UCSD-AML1 (cell line): Measurements from ENCODE around the gene ABCG4.
A peak's percentile ranks its signal among the peaks of the same experiment; 100 is the strongest.
"Not testable (repeated sequence)": the region's sequence is repeated elsewhere in the genome, so short reads cannot be mapped to it uniquely, and the experiment has no call there.

Source experiments
- DNase-seq: peaks from one replicate; lab custom pipeline; 2025; ENCODE audit not compliant: unreplicated experiment; lab: John Stamatoyannopoulos, UW

ABCG4 gene

DNA sequence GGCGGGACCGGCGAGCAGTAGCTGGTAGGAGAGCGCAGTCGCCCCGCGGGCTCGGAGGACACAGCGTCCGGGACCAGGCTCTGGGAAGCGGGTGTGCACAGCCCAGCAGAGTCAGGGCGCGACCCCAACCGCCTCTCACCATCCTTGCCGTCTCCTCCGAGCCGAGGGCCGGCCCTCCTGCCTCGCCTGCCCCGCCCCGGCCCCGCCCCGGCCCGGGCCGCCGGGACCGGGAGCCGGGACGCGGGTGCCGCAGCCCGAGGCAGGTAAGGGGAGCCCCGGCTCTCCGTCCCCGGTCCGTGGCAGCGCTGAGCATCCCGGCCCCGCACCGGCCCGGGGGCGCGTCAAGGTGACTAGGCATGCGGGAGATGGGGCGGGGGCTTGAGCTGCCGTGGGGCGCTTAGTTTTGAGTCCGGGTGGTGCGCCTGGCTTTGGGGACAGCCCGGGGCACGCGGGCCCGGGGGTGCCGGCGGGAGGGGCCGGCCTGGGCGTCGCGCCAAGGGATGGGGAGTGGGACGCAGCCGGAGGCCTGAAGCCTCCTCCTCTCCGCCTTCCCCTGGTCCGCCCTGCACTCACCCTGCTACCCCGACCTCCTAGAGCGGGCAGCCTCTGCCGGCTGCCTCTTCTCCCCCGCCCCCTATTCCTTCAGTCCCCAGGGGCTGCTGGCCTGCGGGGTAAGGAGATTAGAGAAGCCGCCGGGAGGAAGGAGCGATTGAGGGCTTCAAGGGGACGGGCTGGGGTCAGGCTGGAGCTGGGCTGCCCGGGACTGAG, at the start of gene ABCG4:
TSS of gene ABCG4 (plus strand) at position 35 of the 768 bp plus-strand sequence. CDS start 914 bp downstream, outside the sequence.
- no peak for DNase-seq

DNA sequence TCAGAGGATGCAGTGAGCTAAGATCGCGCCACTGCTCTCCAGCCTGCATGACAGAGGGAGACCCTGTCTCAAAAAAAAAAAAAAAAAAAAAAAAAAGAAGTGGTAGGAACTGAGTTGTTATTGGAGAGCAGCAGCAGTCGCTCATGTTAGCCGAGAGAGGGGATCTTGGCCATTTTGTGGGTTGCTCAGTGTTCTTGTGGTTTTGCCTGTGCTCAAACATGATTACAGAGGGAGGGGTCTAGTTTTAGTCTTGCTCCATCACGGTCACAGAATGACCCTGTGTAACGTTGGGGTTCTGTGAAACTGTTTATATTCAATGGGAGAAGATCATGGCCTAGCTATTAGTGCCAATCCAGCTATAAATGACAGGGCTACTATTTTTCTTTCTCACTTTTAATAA, 49.1 kb upstream of the ABCG4 start:
- DNase-seq: no peak

DNA sequence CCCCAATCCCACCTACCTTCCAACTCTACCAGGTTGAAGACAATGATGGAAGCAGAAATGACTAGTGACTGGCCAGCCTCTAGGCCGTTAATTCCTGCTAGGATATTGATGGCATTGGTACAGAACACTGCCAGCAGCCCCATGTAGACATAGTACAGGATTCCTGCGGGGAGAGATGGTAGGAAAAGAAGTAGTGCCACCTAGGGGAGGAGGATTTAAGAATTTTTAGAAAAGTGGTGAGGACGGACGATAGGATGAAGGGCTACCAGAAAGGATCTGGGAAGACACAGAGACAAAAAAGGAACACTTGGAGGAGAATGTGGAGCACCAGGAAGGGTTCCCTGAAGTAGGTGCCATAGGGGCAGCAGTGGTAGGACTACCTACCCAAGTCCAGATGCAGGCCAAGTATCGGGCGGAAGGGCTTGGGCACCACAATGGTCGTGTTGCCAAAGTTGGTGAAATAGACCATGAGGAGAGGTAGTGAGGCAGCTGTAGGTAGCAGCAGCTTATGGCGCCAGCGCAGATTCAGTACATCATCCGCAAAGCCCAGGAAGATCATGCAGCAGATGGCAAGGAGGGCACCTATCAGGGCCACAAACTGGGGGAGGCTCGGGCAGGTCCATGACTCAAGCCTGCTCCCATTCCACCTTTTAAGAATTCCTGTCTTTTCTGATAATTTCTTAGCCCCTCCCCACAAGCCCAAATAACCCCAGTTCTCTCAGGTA, 48.4 kb upstream of the ABCG4 start:
- DNase-seq: no peak

DNA sequence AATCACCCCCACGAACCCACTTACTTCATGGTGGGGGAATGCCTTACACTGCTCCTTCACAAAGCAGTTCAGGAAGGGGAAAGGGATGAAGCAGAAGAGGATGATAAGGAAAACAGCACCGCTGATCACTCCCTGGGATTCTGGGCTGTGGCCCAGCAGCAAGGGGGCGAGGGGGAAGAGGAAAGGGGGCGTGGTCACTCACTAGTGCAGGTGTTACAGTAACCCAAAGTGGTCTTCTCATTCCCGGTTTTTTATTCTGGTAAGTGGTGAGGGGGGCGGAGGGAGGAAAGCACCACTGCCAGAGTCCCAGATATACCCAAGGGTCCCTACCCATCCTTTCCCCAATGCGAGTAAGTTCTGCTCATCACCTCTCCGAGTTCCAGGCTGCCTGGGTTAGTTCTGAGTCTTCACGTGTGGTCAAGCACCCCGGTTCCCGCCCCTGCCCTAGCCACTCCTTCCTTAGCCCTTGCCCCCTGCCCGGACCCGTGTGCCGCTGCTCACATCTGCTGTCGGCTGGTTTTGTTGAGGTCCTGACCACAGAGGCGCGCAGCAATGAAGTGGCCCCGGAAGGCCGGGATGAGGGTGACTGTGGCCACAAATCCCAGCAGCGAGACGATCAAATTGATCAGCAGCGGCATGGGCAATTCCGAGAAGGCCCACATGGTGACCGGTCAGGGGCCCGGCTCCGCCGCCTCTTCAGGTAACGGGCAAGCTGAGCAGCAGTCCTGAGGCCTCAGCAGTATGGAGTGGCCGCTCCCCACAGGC, 47.7 kb upstream of the ABCG4 start:
- peak; percentile 65 for DNase-seq

DNA sequence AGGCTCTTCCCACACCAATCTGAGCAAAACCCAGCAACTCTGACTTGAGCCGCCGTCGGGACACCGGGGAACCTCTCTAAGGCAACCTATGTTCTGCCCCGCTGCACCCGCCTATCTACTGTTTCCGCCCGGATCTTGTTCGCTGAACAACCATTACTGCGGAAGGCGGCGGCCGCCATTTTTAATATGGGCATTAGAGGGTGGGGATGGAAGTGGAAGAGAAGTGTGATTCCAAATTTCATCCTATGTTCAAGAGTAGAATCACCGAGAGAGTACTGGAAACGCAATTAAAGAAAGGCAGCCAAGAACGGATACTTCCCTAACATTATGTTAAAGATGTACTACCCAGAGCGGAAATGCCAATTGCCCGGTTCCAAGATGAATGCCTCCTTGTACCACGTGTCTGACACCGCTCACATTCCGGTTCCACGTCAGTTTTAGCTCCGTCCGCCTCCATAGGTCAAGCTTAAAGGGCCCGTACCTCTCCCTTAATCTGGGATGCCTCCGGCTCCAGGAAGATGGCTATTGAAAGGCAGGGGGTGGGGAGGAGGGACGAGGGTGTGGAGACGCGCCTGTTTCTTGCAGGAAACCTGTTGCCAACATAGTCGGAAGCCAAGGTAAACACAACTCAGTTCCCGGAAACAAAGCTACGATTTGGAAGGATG, 47.0 kb upstream of the ABCG4 start, which contains the start of gene DPAGT1:
TSS of gene DPAGT1 (minus strand) at position 95 of the 665 bp plus-strand sequence. CDS start 198 bp downstream, outside the sequence.
- DNase-seq: peak; percentile 85

DNA sequence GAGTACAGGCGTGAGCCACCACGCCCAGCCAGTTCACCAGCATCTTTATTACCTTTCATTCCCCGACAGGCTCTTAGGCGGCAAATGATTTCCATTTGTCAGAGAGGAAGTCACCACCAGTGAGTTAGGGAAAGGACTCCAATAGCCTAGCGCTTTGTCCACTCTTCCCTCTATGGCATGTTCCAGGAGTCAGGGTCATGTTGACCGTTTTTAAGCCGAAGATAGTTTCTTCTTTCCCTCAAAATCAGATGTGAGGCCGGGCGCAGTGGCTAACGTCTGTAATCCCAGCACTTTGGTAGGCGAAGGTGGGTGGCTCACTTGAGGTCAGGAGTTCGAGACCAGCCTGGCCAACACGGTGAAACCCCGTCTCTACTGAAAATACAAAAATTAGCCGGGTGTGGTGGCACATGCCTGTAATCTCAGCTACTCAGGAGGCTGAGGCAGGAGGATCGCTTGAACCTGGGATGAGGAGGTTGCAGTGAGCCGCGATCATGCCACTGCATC, 45.6 kb upstream of the ABCG4 start:
- not testable (repeated sequence) for DNase-seq

DNA sequence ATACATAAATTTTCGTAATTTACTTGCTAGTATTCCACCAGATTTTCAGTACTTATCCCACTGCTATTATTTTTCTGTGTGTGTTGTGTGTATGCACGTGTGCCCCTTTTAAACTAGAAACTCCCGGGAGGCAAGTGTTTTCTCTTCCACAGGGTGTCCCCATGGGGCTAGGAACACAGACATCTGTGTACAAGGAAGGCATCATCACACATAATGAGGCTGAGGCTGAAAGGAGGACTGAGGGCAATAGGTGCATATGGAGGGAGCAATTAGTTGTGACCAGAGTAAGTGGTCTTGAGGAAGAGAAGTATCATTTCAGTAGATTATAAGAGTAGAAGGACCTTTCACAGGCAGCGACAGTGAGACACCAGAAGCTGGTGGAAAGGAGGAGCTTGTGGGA, 45.1 kb upstream of the ABCG4 start:
- no peak for DNase-seq

DNA sequence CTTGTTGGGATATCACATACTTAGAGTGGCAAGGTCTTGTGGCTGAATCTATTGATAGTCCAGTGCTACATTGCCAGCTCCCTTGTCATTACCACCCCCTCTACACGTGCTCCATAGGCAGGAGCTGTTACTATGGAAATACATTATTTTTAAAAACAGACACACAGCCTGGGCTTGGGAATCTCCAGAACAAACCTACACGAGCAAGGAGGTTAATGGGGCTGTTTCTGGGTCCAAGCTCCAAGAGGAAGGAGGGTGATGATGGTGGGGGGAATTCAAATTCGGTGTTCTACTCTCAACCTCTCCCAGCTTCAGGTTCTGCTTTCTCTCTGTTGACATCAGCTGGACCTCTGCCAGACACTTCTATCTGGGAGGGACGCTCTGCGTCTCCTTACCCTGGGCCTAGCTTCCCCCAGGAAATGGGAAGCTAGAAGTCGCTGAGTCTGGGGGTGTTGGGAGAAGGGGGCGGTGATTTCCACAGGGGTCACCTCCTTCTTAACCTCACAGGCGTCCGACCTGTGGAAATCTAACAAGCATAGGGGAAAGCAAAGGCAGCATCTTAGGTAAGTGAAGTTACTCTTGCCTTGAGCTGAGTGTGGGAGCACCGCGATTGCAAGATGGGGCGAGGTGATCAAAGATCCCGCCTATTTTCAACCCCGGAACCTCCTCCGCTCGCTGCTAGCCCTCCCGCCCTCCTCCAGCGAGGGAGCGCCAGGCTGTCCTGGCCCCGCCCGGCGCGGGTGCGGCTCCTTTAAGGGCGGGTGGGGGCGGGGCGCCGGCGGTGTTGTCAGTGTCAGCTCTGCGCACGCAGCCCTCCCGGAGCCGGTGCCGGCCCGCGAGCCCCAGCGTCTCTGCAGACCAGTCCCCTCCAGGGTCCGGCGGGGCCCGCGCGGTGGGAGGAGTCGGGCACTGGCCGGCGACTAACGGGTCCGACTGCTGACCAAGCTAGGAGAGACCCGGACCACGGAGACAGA, 42.0 kb upstream of the ABCG4 start, which contains the start of gene C2CD2L:
TSS of gene C2CD2L (plus strand) at position 781 of the 974 bp plus-strand sequence. CDS start 398 bp downstream, outside the sequence.
- DNase-seq: peak; percentile 90

DNA sequence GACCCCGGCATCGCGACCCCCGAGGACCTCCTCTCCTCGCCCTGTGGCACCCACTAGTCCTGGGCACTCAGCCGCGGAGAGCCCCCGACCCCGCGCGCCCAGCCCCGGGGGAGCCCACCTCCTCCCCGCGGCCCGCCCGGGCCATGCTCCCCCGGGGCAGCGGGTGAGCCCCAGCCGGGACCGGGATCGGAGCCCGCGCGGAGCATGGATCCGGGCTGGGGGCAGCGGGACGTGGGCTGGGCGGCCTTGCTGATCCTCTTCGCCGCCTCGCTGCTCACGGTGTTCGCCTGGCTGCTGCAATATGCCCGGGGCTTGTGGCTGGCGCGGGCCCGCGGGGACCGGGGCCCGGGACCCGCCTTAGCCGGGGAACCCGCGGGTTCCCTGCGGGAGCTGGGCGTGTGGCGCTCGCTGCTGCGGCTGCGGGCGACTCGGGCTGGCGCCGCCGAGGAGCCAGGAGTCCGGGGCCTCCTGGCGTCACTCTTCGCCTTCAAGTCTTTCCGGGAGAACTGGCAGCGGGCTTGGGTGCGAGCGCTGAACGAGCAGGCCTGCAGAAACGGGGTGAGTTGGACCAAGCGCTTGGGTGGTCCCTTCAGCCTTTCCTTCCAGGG, 41.2 kb upstream of the ABCG4 start:
- no peak for DNase-seq

DNA sequence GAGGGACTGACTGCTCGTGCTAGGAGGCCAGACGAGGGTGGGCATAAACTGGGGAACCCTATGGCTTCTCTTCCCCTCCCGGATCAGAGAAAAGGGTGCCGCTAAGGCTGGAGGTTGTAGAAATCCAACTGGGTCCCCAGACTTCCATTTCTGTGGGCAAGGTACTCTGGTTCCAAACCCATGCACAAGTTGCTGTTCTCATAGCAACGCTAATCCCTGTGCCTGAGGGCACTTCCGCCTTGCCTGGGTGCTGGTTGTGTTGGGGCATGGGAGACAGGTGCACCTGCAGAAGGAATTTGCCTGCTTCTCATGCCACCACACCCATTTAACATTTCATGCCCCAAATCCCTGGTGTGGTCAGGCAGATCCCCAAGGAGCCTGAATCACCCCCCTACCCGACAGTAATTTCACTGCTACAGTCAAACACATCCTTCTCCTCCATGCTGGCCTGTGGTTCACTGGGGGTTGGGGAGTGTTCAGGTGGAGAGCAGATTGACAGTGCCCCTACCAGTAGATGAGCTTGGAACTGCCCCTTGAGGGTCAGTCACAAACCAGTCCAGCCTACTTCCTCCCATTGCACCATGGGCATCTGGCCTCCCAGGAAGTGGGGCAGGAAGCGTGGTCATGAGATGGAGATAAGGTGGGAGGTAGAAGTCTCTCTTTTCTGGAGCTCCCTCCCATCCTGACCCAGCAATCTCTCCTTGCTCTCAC, 40.6 kb upstream of the ABCG4 start:
- peak; percentile 58 for DNase-seq

DNA sequence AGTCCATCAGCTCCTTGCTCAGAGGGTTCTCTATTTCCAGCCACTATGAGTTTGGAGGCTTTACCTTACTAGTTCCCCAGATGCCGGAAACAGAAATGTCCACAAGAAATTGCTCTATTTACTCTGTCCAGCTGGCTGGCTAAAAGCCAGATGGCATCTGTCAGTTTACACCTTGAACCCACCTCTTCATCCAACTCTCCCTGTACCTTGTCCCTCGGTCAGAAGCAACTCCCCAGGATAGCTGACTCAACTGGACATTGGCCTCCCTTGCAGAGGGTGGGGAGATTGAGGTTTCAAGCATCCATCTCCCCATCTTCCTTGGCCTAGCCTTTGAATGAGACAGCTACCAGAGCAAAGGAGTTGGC, 40.0 kb upstream of the ABCG4 start:
- DNase-seq: no peak

DNA sequence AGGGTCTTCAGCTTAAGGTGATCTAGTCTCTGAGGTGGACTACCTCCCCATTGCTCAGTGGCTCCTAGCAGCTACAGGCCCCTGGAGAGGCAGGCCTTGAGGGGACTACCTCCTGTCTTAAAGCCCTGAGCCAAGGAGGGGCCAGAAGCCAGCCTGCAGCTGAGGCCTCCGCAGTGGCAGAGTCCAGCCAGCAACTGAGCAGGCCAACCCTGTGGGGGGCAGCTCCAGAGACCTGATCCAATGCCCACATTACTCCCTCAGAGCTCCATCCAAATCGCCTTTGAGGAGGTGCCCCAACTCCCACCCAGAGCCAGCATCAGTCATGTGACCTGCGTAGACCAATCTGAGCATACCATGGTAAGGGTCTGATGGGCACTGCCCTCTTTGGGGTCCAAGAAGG, 39.0 kb upstream of the ABCG4 start:
- no peak for DNase-seq

DNA sequence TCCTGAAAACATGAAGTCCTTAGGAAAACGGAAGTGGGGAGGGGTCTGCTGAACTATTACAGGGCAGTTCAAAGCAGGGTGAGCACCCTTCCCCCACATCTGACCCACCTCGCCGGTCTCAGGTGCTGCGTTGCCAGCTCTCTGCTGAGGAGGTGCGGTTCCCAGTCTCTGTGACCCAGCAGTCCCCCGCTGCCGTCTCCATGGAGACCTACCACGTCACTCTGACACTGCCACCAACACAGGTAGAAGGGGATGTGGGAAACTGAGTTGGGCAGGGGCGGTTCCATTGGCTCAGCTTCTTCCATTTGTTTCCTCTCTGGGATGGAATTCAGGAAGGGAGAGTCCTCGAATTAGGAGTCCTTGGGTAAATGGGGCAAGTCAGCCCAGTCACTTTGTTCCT, 38.4 kb upstream of the ABCG4 start:
- no peak for DNase-seq

DNA sequence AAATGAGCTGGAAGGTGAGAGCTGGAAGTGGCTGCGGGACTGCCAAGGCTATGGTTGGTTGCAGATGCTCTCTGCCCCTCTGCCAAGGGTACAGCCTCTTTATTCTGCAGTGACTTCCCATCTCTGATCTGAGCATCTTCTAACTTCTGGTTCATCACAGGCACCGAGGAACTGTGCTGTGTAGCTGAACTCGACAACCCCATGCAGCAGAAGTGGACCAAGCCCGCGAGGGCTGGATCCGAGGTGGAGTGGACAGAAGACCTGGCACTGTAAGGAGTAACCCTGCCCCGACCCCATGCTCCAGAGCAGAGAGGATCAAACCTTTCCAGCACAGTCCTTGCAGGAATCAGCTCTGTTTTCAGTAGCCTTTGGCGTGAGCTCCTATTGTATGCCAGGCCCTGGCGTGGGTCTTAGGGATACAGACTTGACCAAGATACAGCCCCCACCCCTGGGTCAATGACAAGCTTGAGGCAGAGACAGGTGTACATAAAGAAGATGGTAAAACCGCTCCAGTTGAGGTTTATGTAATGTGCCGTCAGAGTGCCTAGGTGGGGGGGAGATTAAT, 37.4 kb upstream of the ABCG4 start:
- DNase-seq: no peak

DNA sequence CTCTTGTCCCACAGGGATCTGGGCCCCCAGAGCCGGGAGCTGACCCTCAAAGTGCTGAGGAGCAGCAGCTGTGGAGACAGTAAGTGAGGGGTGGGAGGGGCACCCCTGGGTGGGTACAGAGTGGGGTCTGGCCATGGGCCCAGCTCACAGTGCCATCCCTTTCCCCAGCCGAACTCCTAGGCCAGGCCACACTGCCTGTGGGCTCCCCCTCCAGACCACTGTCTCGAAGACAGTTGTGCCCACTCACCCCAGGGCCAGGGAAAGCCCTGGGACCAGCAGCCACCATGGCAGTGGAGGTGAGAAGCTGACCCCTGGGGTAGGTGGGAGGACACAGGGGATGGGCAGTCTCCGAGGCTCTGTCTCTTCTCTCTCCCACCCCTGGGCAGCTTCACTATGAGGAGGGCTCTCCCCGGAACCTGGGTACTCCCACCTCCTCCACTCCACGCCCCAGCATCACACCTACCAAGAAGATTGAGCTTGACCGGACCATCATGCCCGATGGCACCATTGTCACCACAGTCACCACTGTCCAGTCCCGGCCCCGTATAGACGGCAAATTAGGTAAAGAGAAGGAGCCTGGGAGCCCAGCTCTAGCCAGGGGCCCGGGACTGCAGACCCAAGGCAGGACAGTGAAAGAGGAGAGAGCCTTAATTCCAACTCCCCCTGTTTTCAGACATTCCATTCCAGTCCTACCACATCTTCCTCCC, 36.4 kb upstream of the ABCG4 start:
- no peak for DNase-seq

DNA sequence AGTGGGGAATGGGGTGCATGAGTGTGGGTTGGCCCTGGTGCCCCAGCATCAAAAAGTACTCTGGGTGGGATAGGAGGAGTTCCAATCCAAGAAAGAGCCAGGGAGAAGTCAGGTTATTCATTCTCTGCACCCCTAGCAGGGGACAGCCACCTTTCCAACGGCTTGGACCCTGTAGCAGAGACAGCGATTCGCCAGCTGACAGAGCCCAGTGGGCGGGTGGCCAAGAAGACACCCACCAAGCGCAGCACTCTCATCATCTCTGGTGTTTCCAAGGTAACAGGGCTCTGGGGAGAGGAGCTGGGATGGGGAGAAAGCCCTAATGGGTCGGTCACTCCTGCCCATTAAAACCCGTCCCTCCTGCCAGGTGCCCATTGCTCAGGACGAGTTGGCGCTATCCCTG, 35.1 kb upstream of the ABCG4 start:
- DNase-seq: no peak

DNA sequence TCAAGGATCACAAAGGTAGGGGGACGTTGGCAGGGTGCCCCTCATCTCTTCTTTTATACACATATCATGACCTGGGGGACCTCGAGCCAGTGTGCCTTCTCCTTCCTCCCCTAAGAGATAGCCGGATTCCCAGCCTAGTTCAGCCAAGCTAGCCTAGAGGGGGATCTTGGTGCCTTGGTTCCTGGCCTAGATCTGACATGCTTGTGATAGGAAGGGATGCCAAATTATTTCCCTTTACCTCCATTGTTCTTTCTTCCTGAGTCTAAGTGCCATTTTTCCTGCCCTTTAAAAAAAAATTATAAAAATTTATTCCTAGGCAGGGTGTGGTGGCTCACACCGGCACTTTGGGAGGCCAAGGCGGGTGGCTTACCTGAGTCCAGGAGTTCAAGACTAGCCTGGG, 34.5 kb upstream of the ABCG4 start:
- DNase-seq: no peak
